WTC11 (cell line): ENCODE data around the gene VTI1A. TPM values are rescaled to one million over a fixed set of nuclear protein-coding genes. Genes with fewer than 3 reads are reported as not detected.

Source experiments
- ATAC-seq: fragments of 200-7000 bp; cut with Tn5 transposase; 2 replicates; pipeline ENCODE4 v1.10.0; 2021; ENCODE audit warnings: mild to moderate bottlenecking, moderate library complexity
- CTCF ChIA-PET: fragments of 300-600 bp; sonication (Branson Sonifier 250); formaldehyde crosslinking; loops from one replicate; lab custom pipeline; 2021; ENCODE audit warnings: antibody characterized with exemption; lab: Charles Lee
- POLR2A ChIA-PET: fragments of 350-600 bp; sonication (Branson Sonifier 250); formaldehyde crosslinking; loops from one replicate; lab custom pipeline; 2021; ENCODE audit warnings: antibody characterized with exemption; lab: Charles Lee
- DNase-seq: peaks from one replicate; pipeline ENCODE4 v3.0.0; 2021; ENCODE audit warnings: low spot score
- H3K27ac Mint-ChIP-seq: 2 replicates; pipeline ENCODE4 v1.8.0; 2021; ENCODE audit warnings: mixed read lengths
- H3K27me3 Mint-ChIP-seq: 2 replicates; pipeline ENCODE4 v1.8.0; 2021; ENCODE audit warnings: low read depth, mild to moderate bottlenecking, moderate library complexity, mixed read lengths
- H3K36me3 Mint-ChIP-seq: 2 replicates; pipeline ENCODE4 v1.8.0; 2021; ENCODE audit warnings: mixed read lengths
- H3K4me1 Mint-ChIP-seq: 2 replicates; pipeline ENCODE4 v1.8.0; 2022; ENCODE audit warnings: mixed read lengths
- H3K4me3 Mint-ChIP-seq: 2 replicates; pipeline ENCODE4 v1.8.0; 2021; ENCODE audit warnings: mild to moderate bottlenecking, moderate library complexity, mixed read lengths
- H3K9me3 Mint-ChIP-seq: 2 replicates; pipeline ENCODE4 v1.8.0; 2021; ENCODE audit warnings: mixed read lengths
- CREB1 ChIP-seq: sonication (generic); formaldehyde crosslinking; IDR thresholded peaks from 2 replicates; pipeline ENCODE4 v1.8.0; 2023; ENCODE audit warnings: mild to moderate bottlenecking, missing genetic modification reagents
- E2F1 ChIP-seq: sonication (generic); formaldehyde crosslinking; IDR thresholded peaks from 2 replicates; pipeline ENCODE4 v1.8.0; 2022; ENCODE audit warnings: mild to moderate bottlenecking, missing genetic modification reagents
- ELF4 ChIP-seq: sonication (generic); formaldehyde crosslinking; IDR thresholded peaks from 2 replicates; pipeline ENCODE4 v1.8.1; 2022; ENCODE audit warnings: low read depth, mild to moderate bottlenecking, moderate library complexity, missing genetic modification reagents
- EMX1 ChIP-seq: fragments of 250-450 bp; sonication (Bioruptor Pico); IDR thresholded peaks from 2 replicates; pipeline ENCODE4 v1.8.0; 2021; ENCODE audit warnings: mild to moderate bottlenecking
- ESRRA ChIP-seq: sonication (generic); formaldehyde crosslinking; IDR thresholded peaks from 2 replicates; pipeline ENCODE4 v1.8.1; 2022; ENCODE audit warnings: mild to moderate bottlenecking, missing genetic modification reagents, borderline replicate concordance
- FOXP4 ChIP-seq: sonication (generic); formaldehyde crosslinking; IDR thresholded peaks from 2 replicates; pipeline ENCODE4 v1.8.0; 2022; ENCODE audit warnings: mild to moderate bottlenecking, missing genetic modification reagents
- GABPB1 ChIP-seq: sonication (generic); formaldehyde crosslinking; IDR thresholded peaks from 2 replicates; pipeline ENCODE4 v1.8.1; 2023; ENCODE audit warnings: mild to moderate bottlenecking, missing genetic modification reagents
- HMGA2 ChIP-seq: fragments of 250-450 bp; sonication (Bioruptor Pico); IDR thresholded peaks from 2 replicates; pipeline ENCODE4 v1.4.0; 2021; ENCODE audit warnings: mild to moderate bottlenecking, moderate library complexity
- KAT7 ChIP-seq: sonication (generic); formaldehyde crosslinking; IDR thresholded peaks from 2 replicates; pipeline ENCODE4 v1.8.1; 2023; ENCODE audit warnings: missing genetic modification reagents, mild to moderate bottlenecking, borderline replicate concordance
- NFE2L1 ChIP-seq: sonication (generic); formaldehyde crosslinking; IDR thresholded peaks from 2 replicates; pipeline ENCODE4 v1.8.1; 2023; ENCODE audit warnings: missing genetic modification reagents
- NR2C2 ChIP-seq: sonication (generic); formaldehyde crosslinking; IDR thresholded peaks from 2 replicates; pipeline ENCODE4 v1.8.0; 2022; ENCODE audit warnings: mild to moderate bottlenecking, missing genetic modification reagents
- NR3C1 ChIP-seq: sonication (generic); formaldehyde crosslinking; conservative IDR thresholded peaks from 2 replicates; pipeline ENCODE4 v1.8.1; 2023; ENCODE audit warnings: low read depth, mild to moderate bottlenecking, missing genetic modification reagents
- OVOL2 ChIP-seq: fragments of 250-450 bp; sonication (Bioruptor Pico); IDR thresholded peaks from 2 replicates; pipeline ENCODE4 v1.9.0; 2021; ENCODE audit warnings: mild to moderate bottlenecking, borderline replicate concordance
- PRRX2 ChIP-seq: fragments of 250-450 bp; sonication (Bioruptor Pico); IDR thresholded peaks from 2 replicates; pipeline ENCODE4 v1.8.0; 2021; ENCODE audit warnings: mild to moderate bottlenecking
- RELA ChIP-seq: sonication (generic); formaldehyde crosslinking; IDR thresholded peaks from 2 replicates; pipeline ENCODE4 v1.8.1; 2022; ENCODE audit warnings: missing genetic modification reagents, mild to moderate bottlenecking, borderline replicate concordance
- RORB ChIP-seq: fragments of 250-450 bp; sonication (Bioruptor Pico); IDR thresholded peaks from 2 replicates; pipeline ENCODE4 v1.9.0; 2021; ENCODE audit warnings: mild to moderate bottlenecking
- ZBTB21 ChIP-seq: sonication (generic); formaldehyde crosslinking; IDR thresholded peaks from 2 replicates; pipeline ENCODE4 v1.8.1; 2023; ENCODE audit warnings: mild to moderate bottlenecking, missing genetic modification reagents, borderline replicate concordance
- ZNF416 ChIP-seq: fragments of 250-450 bp; sonication (Bioruptor Pico); IDR thresholded peaks from 2 replicates; pipeline ENCODE4 v1.9.0; 2021; ENCODE audit warnings: mild to moderate bottlenecking, inconsistent platforms
- ZNF423 ChIP-seq: fragments of 250-450 bp; sonication (Bioruptor Pico); IDR thresholded peaks from 2 replicates; pipeline ENCODE4 v2.1.2; 2022; ENCODE audit warnings: mild to moderate bottlenecking, moderate library complexity
- ZNF512 ChIP-seq: sonication (generic); formaldehyde crosslinking; IDR thresholded peaks from 2 replicates; pipeline ENCODE4 v1.8.1; 2022; ENCODE audit warnings: missing genetic modification reagents, borderline replicate concordance
- ZNF671 ChIP-seq: fragments of 250-450 bp; sonication (Bioruptor Pico); IDR thresholded peaks from 2 replicates; pipeline ENCODE4 v1.8.0; 2021; ENCODE audit warnings: mild to moderate bottlenecking
- total RNA-seq: library from RNA; stranded (reverse); gene quantifications from 3 replicates; pipeline ENCODE4 v1.2.3, GENCODE V29; 2021
- TF ChIP-seq, protein P1 (sequence below): sonication (generic); formaldehyde crosslinking; conservative IDR thresholded peaks from 2 replicates; pipeline ENCODE4 v1.8.1; 2023; ENCODE audit warnings: mild to moderate bottlenecking, low read depth, missing genetic modification reagents, moderate library complexity
- TF ChIP-seq, protein P2 (sequence below): sonication (generic); formaldehyde crosslinking; IDR thresholded peaks from 2 replicates; pipeline ENCODE4 v1.8.1; 2022; ENCODE audit warnings: low read depth, mild to moderate bottlenecking, moderate library complexity, missing genetic modification reagents, borderline replicate concordance
- TF ChIP-seq, protein P3 (sequence below): sonication (generic); formaldehyde crosslinking; conservative IDR thresholded peaks from 2 replicates; pipeline ENCODE4 v1.8.1; 2022; ENCODE audit warnings: mild to moderate bottlenecking, missing genetic modification reagents
- TF ChIP-seq, protein P4 (sequence below): sonication (generic); formaldehyde crosslinking; IDR thresholded peaks from 2 replicates; pipeline ENCODE4 v1.8.1; 2023; ENCODE audit warnings: mild to moderate bottlenecking, missing genetic modification reagents

Gene VTI1A
- total RNA-seq, 1 experiment from 2014 or later = 20.1 TPM

- TF ChIP-seq, protein P1, sequence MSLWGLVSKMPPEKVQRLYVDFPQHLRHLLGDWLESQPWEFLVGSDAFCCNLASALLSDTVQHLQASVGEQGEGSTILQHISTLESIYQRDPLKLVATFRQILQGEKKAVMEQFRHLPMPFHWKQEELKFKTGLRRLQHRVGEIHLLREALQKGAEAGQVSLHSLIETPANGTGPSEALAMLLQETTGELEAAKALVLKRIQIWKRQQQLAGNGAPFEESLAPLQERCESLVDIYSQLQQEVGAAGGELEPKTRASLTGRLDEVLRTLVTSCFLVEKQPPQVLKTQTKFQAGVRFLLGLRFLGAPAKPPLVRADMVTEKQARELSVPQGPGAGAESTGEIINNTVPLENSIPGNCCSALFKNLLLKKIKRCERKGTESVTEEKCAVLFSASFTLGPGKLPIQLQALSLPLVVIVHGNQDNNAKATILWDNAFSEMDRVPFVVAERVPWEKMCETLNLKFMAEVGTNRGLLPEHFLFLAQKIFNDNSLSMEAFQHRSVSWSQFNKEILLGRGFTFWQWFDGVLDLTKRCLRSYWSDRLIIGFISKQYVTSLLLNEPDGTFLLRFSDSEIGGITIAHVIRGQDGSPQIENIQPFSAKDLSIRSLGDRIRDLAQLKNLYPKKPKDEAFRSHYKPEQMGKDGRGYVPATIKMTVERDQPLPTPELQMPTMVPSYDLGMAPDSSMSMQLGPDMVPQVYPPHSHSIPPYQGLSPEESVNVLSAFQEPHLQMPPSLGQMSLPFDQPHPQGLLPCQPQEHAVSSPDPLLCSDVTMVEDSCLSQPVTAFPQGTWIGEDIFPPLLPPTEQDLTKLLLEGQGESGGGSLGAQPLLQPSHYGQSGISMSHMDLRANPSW (CRISPR knock-in tag) = no peak
- TF ChIP-seq PRRX2 (CRISPR knock-in tag) (no peak), ESRRA (CRISPR knock-in tag) (no peak), OVOL2 (no peak), GABPB1 (no peak), FOXP4 (CRISPR knock-in tag) (no peak), HMGA2 (CRISPR knock-in tag) (no peak), NR2C2 (CRISPR knock-in tag) (no peak), RELA (CRISPR knock-in tag) (no peak), RORB (CRISPR knock-in tag) (no peak), ZNF671 (CRISPR knock-in tag) (no peak)
- TF ChIP-seq, all 79 proteins: peak for 0
These were observed 288.2 kb downstream of the VTI1A start (continued) for GRCh38 chr10:112735041-112735695.

DNA sequence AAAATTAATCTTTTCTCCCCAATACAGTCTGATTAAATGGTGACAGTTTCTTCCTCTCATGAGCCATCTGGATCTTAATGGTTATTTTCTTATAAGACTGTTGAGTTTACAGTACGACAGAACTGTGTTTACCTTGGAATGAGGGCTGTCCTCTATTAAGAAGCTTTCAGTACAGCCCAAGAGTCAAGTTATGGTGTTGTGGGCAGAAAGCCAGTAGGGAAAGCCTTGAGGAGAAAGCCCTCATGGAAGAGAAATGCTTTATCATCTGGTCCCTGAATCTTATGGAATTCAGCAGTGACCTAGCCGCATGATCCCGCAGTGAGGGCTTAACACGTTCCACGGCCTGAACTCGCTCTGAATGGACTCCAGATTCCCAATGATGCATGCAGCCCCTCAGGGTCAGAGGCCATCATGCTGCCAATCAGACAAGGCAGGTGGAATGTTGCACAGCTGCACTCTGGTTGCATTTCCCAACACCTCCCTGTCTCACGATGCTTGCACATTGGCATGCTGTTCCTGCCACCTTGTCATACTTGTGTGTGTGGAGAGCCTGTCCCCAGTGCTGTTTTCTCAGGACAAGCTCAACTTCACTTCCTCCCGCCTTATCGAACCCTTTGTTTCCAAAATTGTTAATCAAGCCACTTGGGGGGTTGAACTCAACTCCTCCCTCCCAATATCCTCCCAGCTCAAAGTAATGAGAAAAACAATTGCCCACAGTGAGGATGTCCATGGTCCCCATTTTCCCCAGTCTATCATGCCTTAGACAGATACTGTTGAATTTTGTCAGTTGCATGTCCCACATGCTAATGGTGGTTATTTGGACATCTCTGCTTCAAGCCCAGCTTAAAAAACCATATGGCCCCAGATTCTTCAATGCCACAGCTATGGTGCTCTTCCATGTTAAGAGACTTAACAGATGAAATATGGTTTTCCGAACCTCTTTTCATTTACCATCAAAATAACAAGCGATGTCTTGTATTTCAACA lies 291.9 kb downstream of the VTI1A start:
- H3K9me3 Mint-ChIP-seq = no peaks in the 10 kb centered on the region; the same call in 1 of the 2 replicates
- no peaks in the 10 kb centered on the region for H3K36me3 Mint-ChIP-seq
- H3K4me3 Mint-ChIP-seq = no peak overlapping the region
- H3K4me1 Mint-ChIP-seq = peaks cover 34% of the 10 kb centered on the region
- ChIA-PET CTCF (interaction anchor here (0.6 to 0.8 kb wide), 2 partner anchors 15 to 300 kb away, joined by 3 read pairs; no protein-coding TSS in a partner anchor), POLR2A (no interaction called here)
- DNase-seq (no peak), ATAC-seq (no peak)
- H3K27ac Mint-ChIP-seq = no peak overlapping the region
- no peaks in the 10 kb centered on the region for H3K27me3 Mint-ChIP-seq
- TF ChIP-seq ZBTB21 (CRISPR knock-in tag) = no peak
- no peak for TF ChIP-seq EMX1 (CRISPR knock-in tag)
- no peak for TF ChIP-seq KAT7
- no peak for TF ChIP-seq ZNF512 (CRISPR knock-in tag)
- TF ChIP-seq, protein P2, sequence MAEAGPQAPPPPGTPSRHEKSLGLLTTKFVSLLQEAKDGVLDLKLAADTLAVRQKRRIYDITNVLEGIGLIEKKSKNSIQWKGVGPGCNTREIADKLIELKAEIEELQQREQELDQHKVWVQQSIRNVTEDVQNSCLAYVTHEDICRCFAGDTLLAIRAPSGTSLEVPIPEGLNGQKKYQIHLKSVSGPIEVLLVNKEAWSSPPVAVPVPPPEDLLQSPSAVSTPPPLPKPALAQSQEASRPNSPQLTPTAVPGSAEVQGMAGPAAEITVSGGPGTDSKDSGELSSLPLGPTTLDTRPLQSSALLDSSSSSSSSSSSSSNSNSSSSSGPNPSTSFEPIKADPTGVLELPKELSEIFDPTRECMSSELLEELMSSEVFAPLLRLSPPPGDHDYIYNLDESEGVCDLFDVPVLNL (CRISPR knock-in tag) = no peak
- TF ChIP-seq GABPB1 = no peak
- TF ChIP-seq, protein P3, sequence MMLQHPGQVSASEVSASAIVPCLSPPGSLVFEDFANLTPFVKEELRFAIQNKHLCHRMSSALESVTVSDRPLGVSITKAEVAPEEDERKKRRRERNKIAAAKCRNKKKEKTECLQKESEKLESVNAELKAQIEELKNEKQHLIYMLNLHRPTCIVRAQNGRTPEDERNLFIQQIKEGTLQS = no peak
- no peak for TF ChIP-seq E2F1
- TF ChIP-seq NFE2L1 (CRISPR knock-in tag) = no peak
- TF ChIP-seq CREB1 = no peak
- TF ChIP-seq ELF4 (CRISPR knock-in tag) = no peak
- no peak for TF ChIP-seq NR3C1 (CRISPR knock-in tag)
- TF ChIP-seq, protein P4, sequence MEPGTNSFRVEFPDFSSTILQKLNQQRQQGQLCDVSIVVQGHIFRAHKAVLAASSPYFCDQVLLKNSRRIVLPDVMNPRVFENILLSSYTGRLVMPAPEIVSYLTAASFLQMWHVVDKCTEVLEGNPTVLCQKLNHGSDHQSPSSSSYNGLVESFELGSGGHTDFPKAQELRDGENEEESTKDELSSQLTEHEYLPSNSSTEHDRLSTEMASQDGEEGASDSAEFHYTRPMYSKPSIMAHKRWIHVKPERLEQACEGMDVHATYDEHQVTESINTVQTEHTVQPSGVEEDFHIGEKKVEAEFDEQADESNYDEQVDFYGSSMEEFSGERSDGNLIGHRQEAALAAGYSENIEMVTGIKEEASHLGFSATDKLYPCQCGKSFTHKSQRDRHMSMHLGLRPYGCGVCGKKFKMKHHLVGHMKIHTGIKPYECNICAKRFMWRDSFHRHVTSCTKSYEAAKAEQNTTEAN (CRISPR knock-in tag) = no peak
- TF ChIP-seq ZNF423 (CRISPR knock-in tag) = no peak
- TF ChIP-seq ZNF416 (CRISPR knock-in tag) = no peak
